OCI-LY7 (cell line): ENCODE data around the gene PALD1.

Experiments used
- CTCF ChIP-seq: fragments of 200-600 bp; sonication (generic); conservative IDR thresholded peaks from 2 replicates; pipeline ENCODE4 v1.5.1; 2014; ENCODE audit warnings: mild to moderate bottlenecking, antibody characterized with exemption, low read length, moderate library complexity, mixed read lengths
- EZH2phosphoT487 ChIP-seq: fragments of 200-600 bp; sonication (generic); IDR thresholded peaks from 2 replicates; pipeline ENCODE4 v1.6.1; 2018; ENCODE audit warnings: low read depth, borderline replicate concordance, mild to moderate bottlenecking, mixed run types, antibody characterized with exemption, low read length, moderate library complexity, mixed read lengths

DNA sequence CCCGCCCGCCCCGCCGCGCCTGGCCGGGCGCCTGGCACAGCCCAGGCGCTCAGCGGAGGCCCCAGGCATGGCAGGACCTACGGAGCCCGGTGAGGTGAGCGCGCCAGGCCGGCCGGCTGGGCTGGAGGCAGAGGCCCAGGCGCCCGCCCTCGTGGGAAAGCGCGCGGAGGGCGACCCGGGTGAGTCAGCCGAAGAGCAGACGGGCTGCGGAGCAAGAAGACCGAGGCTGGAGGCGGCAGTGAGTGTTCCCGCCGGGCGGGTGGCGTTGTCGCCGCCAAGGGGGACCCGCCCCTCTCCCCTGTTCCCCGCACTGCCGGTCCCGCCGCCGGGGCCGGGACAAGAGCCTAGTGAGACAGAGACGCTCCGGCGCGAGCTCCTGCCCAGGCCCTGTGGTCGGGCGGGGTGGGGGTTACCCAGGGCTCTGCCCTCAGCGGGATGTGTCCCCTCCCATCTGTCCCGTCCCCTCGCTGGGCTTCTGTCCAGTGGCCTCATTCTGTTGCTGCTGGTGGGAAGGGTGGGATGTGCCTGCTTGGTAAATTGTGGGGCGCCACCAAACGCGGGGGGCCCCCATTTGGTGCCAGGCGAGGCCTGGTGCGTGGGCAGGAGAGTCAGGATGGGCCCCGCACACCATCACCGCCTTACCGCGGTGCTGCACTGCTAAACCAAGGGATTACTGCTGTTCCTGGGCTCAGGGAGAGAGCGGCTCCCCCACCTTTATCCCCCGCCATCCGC lies 20.1 kb upstream of the PALD1 start:
- TF ChIP-seq CTCF: no peak
- TF ChIP-seq EZH2phosphoT487: no peak
